ENCODE results near the gene ZNF625.

Gene ZNF625

DNA sequence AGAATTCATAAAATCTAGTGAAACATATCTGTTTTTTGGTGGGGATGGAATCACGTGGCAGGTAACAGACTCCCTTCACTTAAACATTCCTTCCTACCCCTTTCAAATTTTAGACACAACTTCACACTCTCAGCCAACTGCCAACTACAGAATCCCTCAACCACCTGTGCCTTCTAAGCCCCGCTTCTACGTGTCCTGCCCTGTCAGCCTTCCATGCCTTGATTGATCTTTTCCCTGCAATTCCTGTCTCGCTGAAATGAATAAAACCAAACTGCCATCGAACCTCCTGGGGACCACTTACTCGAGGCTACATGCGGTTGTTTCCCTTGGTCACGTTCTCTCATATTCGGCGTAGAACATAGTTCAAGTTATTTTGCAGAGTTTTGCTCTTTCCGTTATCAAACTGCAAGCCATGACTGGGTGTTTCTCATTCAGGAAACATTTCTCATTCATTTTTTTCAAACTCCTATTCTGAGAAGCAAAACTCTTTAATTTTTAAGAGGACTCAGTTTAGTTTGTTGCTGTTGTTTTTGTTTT, 1.1 kb downstream of the ZNF625 start:
- peaks cover 13% of the 10 kb centered on the region for H3K4me1 Mint-ChIP-seq (ENCODE audit: low read depth)

DNA sequence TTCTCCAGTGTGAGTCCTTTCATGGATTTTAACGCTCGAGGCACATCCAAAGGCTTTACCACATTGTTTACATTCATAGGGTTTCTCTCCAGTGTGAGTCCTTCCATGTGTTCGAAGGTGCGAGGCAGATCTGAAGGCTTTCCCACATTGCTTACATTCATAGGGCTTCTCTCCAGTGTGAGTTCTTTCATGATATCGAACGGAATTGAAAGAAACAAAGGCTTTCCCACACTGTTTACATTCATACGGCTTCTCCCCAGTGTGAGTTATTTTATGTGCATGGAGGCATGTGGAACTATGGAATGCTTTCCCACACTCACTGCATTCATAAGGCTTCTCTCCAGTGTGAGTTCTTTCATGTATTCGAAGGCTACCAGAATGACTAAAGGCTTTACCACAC, 11.2 kb downstream of the ZNF625 start:
- H3K9me3 Mint-ChIP-seq, result peaks cover 33% of the 10 kb centered on the region
- H3K36me3 Mint-ChIP-seq (ENCODE audit: low read depth), result peaks cover 38% of the 10 kb centered on the region
- H3K27me3 Mint-ChIP-seq (ENCODE audit: low read depth), result no peaks in the 10 kb centered on the region
- peaks cover 11% of the 10 kb centered on the region for H3K4me1 Mint-ChIP-seq (ENCODE audit: low read depth)
- H3K27ac Mint-ChIP-seq, result no peak overlapping the region
- H3K4me3 Mint-ChIP-seq, result no peak overlapping the region

More for the DNA sequence above, 1.1 kb downstream of the ZNF625 start:
- Mint-ChIP-seq H3K36me3 (ENCODE audit: low read depth) (peaks cover 21% of the 10 kb centered on the region), H3K27me3 (ENCODE audit: low read depth) (peaks cover 3% of the 10 kb centered on the region), H3K4me3 (peak overlapping the region; percentile 63), H3K27ac (no peak overlapping the region), H3K9me3 (peaks cover 12% of the 10 kb centered on the region)

DNA sequence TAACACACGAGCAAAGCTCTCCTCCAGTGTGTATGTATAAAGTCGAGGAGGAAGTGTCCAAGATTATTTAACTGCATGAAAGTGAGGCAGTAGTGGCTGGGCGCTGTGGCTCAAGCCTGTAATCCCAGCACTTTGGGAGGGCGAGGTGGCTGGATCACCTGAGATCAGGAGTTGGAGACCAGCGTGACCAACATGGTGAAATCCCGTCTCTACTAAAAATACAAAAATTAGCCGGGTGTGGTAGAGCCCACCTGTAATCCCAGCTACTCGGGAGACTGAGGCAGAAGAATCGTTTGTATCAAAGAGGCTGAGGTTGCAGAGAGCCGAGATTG, 15.2 kb downstream of the ZNF625 start:
- peaks cover 23% of the 10 kb centered on the region for H3K4me1 Mint-ChIP-seq (ENCODE audit: low read depth)
- H3K27me3 Mint-ChIP-seq (ENCODE audit: low read depth), result no peaks in the 10 kb centered on the region
- peaks cover 35% of the 10 kb centered on the region for H3K36me3 Mint-ChIP-seq (ENCODE audit: low read depth)
- H3K9me3 Mint-ChIP-seq, result peaks cover 24% of the 10 kb centered on the region
- H3K4me3 Mint-ChIP-seq, result peak overlapping the region; percentile 82
- H3K27ac Mint-ChIP-seq, result no peak overlapping the region

DNA sequence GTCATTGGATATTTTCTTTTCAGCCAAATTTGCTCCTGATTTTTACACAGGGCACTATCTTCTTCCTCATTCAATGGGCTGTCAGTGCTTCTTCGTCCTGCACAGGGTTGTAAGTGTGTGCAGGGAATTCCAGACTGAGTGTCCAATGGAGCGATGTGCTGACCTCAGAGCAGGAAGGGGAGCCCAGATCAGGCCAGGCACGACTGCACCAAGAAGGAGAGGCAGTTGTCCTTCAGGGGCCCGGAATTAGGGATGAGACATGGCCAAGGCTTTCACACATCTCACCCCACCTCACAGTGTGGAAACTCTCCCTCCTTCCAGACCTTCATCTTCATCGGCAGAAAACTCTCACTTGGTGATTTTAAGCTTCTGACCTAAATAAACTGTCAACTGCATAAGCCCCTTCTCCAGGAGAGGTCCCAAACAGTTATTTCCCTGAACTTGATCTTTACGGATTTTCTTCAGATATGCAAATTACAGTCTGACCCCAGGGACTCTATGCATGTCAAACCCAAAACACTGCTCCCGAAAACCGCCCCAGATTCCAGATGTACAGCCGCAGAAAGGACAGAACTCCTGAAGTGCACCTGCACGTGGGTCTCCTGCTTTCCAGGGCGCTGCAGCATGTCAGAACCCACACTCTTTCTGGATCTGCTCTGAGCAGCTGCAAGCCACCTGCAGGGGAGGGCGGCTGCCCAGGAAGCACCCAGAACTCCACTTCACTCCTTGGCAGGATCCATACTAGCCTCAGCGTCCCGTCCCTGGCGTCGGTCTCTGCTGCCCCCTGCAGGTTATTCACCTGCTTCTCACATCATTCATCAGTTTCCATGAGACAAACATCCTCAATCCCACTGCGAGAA, 15.8 kb downstream of the ZNF625 start:
- H3K4me1 Mint-ChIP-seq (ENCODE audit: low read depth), result peaks cover 23% of the 10 kb centered on the region
- H3K4me3 Mint-ChIP-seq, result peak overlapping the region; percentile 82
- H3K36me3 Mint-ChIP-seq (ENCODE audit: low read depth), result peaks cover 31% of the 10 kb centered on the region
- peaks cover 20% of the 10 kb centered on the region for H3K9me3 Mint-ChIP-seq
- peak overlapping the region; percentile 72 for H3K27ac Mint-ChIP-seq
- H3K27me3 Mint-ChIP-seq (ENCODE audit: low read depth), result no peaks in the 10 kb centered on the region

DNA sequence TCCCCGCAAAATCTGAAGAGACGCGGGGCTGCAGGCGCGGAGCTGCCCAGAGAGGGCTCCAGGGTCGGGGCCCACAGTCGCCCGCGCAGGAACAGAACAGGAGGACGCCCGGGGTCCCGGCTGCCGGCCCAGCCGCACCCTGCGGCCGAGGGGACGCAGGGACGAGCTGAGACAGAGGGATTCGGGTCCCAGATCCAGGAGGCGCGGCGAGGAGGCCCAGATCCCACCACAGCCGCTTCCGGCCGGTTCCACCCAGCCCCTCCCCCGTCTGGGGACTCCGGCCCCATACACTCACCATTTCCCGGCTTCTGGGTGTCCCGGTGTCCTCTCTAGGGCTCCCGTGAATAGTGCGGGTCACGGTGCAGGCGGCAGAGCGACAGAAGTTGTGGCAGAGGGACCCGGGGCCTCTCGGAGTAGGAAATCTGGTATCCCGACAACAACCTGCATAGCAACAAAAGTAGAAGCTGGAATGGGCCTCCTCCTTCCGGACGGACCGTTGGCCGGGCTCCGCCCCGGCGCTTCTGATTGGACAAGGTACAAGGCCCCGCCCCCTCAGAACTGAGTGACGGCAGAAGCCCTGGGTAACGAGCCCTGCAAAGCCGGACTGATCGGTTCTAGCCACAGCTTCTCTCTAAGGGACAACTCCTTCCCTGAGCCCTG, 16.5 kb downstream of the ZNF625 start, which contains the start of gene ZNF20:
ZNF20 (minus strand) TSS at position 466 of the 660 bp plus-strand sequence; CDS start at position 298, 168 bp downstream.
- H3K4me1 Mint-ChIP-seq (ENCODE audit: low read depth), result peaks cover 23% of the 10 kb centered on the region
- H3K9me3 Mint-ChIP-seq, result peaks cover 18% of the 10 kb centered on the region
- H3K27me3 Mint-ChIP-seq (ENCODE audit: low read depth), result no peaks in the 10 kb centered on the region
- peak within 1 kb of the TSS; percentile 72 for H3K27ac Mint-ChIP-seq
- peak within 1 kb of the TSS; percentile 82 for H3K4me3 Mint-ChIP-seq
- H3K36me3 Mint-ChIP-seq (ENCODE audit: low read depth), result peaks cover 31% of the 10 kb centered on the region

DNA sequence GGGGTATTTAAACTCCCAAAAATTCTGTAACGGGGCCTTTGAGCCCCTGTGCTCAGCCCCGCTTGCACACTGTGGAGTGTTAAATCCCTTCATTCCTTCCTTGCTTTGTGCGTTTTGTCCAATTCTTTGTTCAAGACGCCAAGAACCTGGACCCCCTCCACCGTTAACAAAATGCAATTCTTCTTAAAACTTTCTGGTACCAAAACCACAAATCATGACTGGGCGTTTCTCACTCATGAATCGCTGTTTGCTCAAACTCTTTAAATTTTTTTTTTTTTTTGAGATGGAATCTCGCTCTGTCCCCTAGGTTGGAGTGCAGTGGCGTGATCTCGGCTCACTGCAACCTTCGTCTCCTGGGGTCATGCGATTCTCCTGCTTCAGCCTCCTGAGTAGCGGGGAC, 17.3 kb downstream of the ZNF625 start:
- Mint-ChIP-seq H3K27ac (no peak overlapping the region), H3K27me3 (ENCODE audit: low read depth) (no peaks in the 10 kb centered on the region), H3K4me3 (peak overlapping the region; percentile 82), H3K9me3 (peaks cover 16% of the 10 kb centered on the region), H3K36me3 (ENCODE audit: low read depth) (peaks cover 37% of the 10 kb centered on the region), H3K4me1 (ENCODE audit: low read depth) (peaks cover 23% of the 10 kb centered on the region)

DNA sequence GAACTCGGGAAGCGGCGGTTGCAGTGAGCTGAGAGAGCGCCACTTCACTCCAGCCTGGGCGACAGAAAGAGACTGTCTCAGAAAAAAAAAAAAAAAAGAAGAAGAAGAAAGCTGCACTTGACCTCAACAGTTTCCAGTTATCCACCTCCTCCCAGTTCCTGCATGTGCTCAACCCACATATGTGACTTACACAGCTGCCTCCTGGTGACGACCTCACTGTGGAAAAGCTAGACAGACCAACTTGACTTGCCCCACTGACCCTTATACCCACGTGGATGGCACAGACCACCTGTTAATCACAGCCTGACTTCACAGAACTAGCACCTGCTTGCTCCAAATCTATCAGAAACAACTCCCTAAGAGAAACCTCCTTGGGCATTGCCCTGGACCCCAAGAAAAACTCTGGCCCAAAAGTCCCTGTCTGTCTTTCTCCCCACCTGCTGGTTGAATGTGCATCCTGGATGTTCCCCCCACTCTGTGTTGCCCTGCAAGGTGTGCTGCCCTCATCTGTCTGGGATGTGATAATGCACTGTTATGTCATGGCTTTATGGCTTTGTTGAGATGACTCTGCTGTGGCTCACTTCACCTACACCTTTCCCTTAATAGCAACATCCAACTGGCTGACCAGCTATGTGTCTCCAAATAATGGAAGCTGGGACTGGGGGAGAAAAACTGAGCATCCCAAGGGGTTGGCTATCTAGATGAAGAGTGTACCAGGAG, 19.2 kb downstream of the ZNF625 start:
- peaks cover 23% of the 10 kb centered on the region for H3K4me1 Mint-ChIP-seq (ENCODE audit: low read depth)
- peaks cover 32% of the 10 kb centered on the region for H3K9me3 Mint-ChIP-seq
- peak overlapping the region; percentile 46 for H3K4me3 Mint-ChIP-seq
- H3K36me3 Mint-ChIP-seq (ENCODE audit: low read depth), result peaks cover 54% of the 10 kb centered on the region
- no peaks in the 10 kb centered on the region for H3K27me3 Mint-ChIP-seq (ENCODE audit: low read depth)
- no peak overlapping the region for H3K27ac Mint-ChIP-seq

DNA sequence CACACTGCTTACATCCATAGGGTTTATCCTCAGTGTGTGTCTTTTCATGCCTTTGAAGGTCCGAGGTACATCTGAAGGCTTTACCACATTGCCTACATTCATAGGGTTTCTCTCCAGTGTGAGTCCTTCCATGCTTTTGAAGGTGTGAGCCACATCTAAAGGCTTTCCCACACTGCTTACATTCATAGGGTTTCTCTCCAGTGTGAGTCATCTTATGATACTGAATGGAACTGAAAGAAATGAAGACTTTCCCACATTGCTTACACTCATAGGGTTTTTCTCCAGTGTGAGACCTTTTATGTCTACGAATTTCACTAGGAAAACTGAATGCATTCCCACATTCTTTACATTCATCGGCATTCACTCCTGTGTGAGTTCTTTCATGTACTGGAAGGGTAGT, 23.5 kb downstream of the ZNF625 start:
- Mint-ChIP-seq H3K27ac (no peak overlapping the region), H3K4me1 (ENCODE audit: low read depth) (peaks cover 5% of the 10 kb centered on the region), H3K4me3 (no peak overlapping the region), H3K9me3 (peaks cover 54% of the 10 kb centered on the region), H3K36me3 (ENCODE audit: low read depth) (peaks cover 66% of the 10 kb centered on the region), H3K27me3 (ENCODE audit: low read depth) (no peaks in the 10 kb centered on the region)

DNA sequence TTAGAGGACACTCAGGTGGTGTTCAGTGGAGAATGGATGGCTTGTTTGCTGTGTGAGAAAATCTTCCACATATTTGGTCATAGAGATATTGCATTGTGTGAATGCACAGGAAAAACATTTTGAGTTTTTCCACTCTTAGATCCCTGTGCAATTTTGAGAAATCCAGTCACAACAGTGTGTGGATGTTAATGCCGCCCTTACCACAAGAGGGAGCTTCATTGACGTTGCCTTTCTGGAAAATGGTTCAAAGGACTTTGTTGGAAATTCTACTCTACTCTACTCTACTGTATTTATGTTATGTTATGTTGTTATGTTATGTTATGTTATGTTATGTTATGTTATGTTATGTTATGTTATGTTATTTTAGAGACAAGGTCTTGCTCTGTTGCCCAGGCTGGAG, 29.8 kb downstream of the ZNF625 start:
- no peaks in the 10 kb centered on the region for H3K27me3 Mint-ChIP-seq (ENCODE audit: low read depth)

DNA sequence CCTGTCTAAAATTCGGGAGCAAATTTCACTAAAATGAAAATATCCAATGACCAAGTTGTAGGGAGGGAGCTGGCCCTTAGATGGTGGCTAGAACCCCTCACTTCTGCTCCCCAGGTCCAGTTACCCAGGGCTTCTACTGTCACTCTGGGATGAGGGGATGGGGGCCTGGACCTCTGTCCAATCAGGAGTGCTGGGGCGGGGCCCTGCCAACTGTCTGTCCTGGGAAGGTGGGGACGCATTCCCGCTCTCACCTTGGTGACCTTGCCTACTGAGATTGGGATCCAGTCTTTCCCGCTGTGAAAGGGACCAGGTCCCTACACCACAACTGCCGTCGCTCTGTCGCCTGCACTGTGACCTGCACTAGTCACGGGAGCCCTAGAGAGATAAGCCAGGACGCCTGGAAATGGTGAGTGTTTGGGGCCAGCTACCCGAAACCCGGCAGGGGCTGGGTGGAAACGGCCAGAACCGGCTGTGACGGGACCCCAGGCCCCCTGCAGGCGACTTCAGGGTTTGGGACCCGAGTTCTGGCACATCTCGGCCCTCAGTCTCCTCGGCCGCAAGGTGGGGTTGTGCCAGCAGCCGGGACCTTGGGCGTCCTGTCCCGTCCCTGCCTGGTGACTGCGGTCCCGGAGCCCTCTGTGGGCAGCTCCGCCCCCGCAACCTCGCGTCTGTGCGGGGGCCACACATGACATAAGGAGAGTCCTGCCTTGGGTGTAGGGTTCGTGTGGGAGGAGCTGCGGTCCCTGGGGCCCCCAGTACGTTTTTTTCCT, 39.1 kb downstream of the ZNF625 start:
- Mint-ChIP-seq H3K27me3 (ENCODE audit: low read depth) (no peaks in the 10 kb centered on the region), H3K9me3 (peaks cover 42% of the 10 kb centered on the region), H3K27ac (no peak overlapping the region), H3K4me1 (ENCODE audit: low read depth) (no peaks in the 10 kb centered on the region), H3K36me3 (ENCODE audit: low read depth) (peaks cover 17% of the 10 kb centered on the region), H3K4me3 (no peak overlapping the region)

More for the DNA sequence above, 29.8 kb downstream of the ZNF625 start:
- peaks cover 43% of the 10 kb centered on the region for H3K9me3 Mint-ChIP-seq
- no peak overlapping the region for H3K27ac Mint-ChIP-seq
- no peaks in the 10 kb centered on the region for H3K4me1 Mint-ChIP-seq (ENCODE audit: low read depth)
- no peak overlapping the region for H3K4me3 Mint-ChIP-seq
- peaks cover 14% of the 10 kb centered on the region for H3K36me3 Mint-ChIP-seq (ENCODE audit: low read depth)

DNA sequence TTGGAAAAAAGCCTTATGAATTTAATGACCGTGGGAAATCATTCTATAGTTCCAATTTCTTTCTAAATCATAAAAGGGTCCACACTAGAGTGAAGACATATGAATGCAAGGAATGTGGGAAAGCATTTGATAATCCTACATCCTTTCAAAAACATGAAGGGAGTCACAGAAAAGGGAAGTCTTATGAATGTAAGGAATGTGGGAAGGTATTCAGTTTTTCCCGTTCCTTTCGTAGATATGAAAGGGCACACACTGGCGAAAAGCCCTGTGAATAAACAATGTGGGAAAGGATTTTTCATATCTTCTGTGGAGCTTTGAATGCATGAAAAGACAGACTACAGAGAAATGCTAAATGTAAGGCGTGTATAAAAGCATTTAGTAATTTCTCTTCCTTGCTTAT, 43.4 kb downstream of the ZNF625 start:
- Mint-ChIP-seq H3K9me3 (peaks cover 56% of the 10 kb centered on the region), H3K27ac (no peak overlapping the region), H3K36me3 (ENCODE audit: low read depth) (peaks cover 36% of the 10 kb centered on the region), H3K4me1 (ENCODE audit: low read depth) (no peaks in the 10 kb centered on the region), H3K4me3 (no peak overlapping the region), H3K27me3 (ENCODE audit: low read depth) (no peaks in the 10 kb centered on the region)

DNA sequence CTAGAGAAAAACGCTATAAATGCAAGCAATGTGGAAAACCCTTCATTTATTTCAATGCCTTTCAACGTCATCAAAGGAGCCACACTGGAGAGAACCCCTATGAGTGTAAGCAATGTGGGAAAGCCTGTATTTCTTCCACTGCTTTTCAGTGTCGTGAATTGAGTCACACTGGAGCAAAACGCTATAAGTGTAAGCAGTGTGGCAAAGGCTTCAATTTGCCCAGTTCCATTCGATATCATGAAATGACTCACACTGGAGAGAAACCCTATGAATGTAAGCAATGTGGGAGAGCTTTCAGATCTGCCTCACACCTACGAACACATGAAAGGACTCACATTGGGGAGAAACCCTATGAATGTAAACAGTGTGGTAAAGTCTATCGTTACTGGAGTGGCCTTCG, 43.8 kb downstream of the ZNF625 start:
- peaks cover 36% of the 10 kb centered on the region for H3K36me3 Mint-ChIP-seq (ENCODE audit: low read depth)
- no peaks in the 10 kb centered on the region for H3K4me1 Mint-ChIP-seq (ENCODE audit: low read depth)
- no peak overlapping the region for H3K27ac Mint-ChIP-seq
- H3K27me3 Mint-ChIP-seq (ENCODE audit: low read depth), result no peaks in the 10 kb centered on the region
- H3K4me3 Mint-ChIP-seq, result no peak overlapping the region
- peaks cover 56% of the 10 kb centered on the region for H3K9me3 Mint-ChIP-seq

DNA sequence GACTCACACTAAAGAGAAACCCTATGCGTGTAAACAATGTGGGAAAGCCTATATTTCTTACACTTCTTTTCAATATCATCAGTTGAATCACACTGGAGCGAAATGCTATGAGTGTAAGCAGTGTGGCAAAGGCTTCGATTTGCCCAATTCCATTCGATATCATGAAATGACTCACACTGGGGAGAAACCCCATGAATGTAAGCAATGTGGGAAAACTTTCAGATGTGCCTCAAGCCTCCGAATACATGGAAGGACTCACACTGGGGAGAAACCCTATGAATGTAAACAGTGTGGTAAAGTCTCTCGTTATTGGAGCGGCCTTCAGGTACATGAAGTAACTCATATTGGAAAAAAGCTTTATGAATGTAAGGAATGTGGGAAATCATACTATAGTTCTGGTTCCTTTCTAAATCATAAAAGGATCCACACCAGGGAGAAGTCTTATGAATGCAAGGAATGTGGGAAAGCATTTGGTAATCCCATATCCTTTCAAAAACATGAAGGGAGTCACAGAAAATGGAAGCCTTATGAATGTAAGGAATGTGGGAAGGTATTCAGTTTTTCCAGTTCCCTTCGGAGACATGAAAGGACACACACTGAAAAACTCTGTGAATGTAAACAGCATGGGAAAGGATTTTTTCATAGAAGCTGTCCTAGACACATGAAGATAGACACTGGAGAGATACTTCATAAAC, 44.4 kb downstream of the ZNF625 start:
- peaks cover 36% of the 10 kb centered on the region for H3K36me3 Mint-ChIP-seq (ENCODE audit: low read depth)
- no peak overlapping the region for H3K4me3 Mint-ChIP-seq
- H3K9me3 Mint-ChIP-seq, result peaks cover 56% of the 10 kb centered on the region
- H3K27me3 Mint-ChIP-seq (ENCODE audit: low read depth), result no peaks in the 10 kb centered on the region
- H3K27ac Mint-ChIP-seq, result no peak overlapping the region
- H3K4me1 Mint-ChIP-seq (ENCODE audit: low read depth), result no peaks in the 10 kb centered on the region

Measured in T-helper 1 cell treated with Interleukin-12 subunit alpha and Interleukin-12 subunit beta and Interleukin-4 antibody, amounts not matched to agents 30 μg/mL and 1 μg/mL, for 36 hours (primary cell).